ENCODE results near the gene RNF112.
A peak's percentile ranks its signal among the peaks of the same experiment; 100 is the strongest.

Gene RNF112

GRCh38 chr17:19388791-19389785, 21.9 kb upstream of the RNF112 start:
- DNase-seq, result no peak

- no peak for DNase-seq
Observed at GRCh38 chr17:19390951-19391350, 20.1 kb upstream of the RNF112 start.

- DNase-seq, result no peak
Observed at GRCh38 chr17:19391432-19391831, 19.6 kb upstream of the RNF112 start.

- DNase-seq, result no peak
Observed at GRCh38 chr17:19392303-19392702, 18.7 kb upstream of the RNF112 start.

GRCh38 chr17:19397556-19398041, 13.4 kb upstream of the RNF112 start:
- DNase-seq, result peak; percentile 33

- DNase-seq, result no peak
Observed at GRCh38 chr17:19398301-19399181, 12.5 kb upstream of the RNF112 start.

GRCh38 chr17:19399750-19400450, 11.1 kb upstream of the RNF112 start:
- DNase-seq, result no peak

- no peak for DNase-seq
Observed at GRCh38 chr17:19401321-19402010, 9.6 kb upstream of the RNF112 start.

- no peak for DNase-seq
Observed at GRCh38 chr17:19402171-19402570, 8.9 kb upstream of the RNF112 start.

GRCh38 chr17:19403021-19403420, 8.0 kb upstream of the RNF112 start:
- no peak for DNase-seq

- DNase-seq, result no peak
Observed at GRCh38 chr17:19404264-19404663, 6.8 kb upstream of the RNF112 start.

GRCh38 chr17:19405114-19405513, 5.9 kb upstream of the RNF112 start:
- DNase-seq, result no peak

GRCh38 chr17:19407601-19408345, 3.3 kb upstream of the RNF112 start:
- no peak for DNase-seq

- DNase-seq, result no peak
Observed at GRCh38 chr17:19408346-19408710, 2.7 kb upstream of the RNF112 start.

- no peak for DNase-seq
Observed at GRCh38 chr17:19409066-19409465, 2.0 kb upstream of the RNF112 start.

GRCh38 chr17:19409509-19409908, 1.5 kb upstream of the RNF112 start:
- DNase-seq, result no peak

GRCh38 chr17:19410091-19410490, 941 bp upstream of the RNF112 start:
- no peak for DNase-seq

GRCh38 chr17:19411631-19412030, 599 bp downstream of the RNF112 start:
- no peak for DNase-seq

GRCh38 chr17:19412510-19412909, 1.5 kb downstream of the RNF112 start:
- DNase-seq, result no peak

GRCh38 chr17:19412984-19413383, 2.0 kb downstream of the RNF112 start:
- no peak for DNase-seq

GRCh38 chr17:19413761-19414160, 2.7 kb downstream of the RNF112 start:
- no peak for DNase-seq
